ENCODE data around the gene ERC2.

ERC2 gene

DNA sequence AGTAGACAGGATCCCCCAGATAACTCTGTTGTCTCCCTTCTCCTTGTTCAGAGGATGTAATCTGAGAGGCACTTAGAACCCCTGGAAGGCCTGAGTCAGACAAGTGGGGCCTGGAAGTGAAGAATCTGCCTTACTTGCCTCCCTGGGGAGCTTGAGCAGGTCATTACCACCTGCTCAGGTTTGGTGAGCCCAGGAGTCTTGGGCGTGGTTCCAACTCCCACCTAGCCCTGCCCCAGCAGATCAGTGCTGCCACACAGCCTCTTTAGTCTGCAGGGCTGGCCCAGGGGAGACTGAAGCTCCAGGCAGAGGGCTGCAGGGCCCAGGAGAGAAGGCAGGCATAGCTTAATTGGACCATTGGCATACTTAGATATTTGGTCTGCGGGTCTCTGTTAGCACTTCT lies 230.0 kb downstream of the ERC2 start:
- no peak for DNase-seq

DNA sequence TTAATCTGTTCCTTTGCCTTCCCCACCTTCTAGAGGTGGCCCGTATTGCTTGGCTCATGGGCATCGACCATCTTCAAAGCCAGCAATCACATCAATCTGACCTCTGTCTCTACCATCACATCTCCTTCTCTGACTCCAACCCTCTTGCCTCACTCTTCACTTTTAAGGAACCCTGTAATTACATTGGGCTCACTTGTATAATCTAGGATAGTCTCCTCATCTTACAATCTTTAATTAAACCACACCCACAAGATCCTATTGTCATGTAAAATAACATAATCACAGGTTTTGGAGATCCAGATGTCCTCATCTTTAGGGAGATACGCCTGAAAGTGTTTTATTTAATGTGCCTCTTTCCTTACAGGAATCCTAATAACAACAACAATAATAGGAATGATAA lies 234.5 kb downstream of the ERC2 start:
- no peak for DNase-seq

DNA sequence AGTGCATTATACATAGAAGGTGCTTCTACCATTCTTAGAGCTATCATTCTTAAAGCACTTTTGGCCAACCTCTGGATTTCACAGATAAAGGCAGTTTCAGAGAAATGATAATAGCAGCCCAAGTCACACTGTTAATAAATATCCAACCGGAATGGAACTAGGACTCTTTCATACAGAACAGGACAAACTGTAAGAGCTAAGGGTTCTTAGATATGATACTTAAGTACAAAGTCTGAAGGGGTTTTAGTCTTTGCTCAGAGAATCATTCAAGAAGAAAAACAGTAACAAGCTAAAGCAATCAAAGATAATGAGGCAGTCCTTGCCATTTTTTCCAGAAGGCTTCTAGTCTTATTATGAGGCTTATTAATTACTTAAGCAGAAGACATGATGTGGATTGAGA lies 239.0 kb downstream of the ERC2 start:
- no peak for DNase-seq

GRCh38 chr3:56222866-56223265 lies 245.4 kb downstream of the ERC2 start:
- no peak for DNase-seq

DNA sequence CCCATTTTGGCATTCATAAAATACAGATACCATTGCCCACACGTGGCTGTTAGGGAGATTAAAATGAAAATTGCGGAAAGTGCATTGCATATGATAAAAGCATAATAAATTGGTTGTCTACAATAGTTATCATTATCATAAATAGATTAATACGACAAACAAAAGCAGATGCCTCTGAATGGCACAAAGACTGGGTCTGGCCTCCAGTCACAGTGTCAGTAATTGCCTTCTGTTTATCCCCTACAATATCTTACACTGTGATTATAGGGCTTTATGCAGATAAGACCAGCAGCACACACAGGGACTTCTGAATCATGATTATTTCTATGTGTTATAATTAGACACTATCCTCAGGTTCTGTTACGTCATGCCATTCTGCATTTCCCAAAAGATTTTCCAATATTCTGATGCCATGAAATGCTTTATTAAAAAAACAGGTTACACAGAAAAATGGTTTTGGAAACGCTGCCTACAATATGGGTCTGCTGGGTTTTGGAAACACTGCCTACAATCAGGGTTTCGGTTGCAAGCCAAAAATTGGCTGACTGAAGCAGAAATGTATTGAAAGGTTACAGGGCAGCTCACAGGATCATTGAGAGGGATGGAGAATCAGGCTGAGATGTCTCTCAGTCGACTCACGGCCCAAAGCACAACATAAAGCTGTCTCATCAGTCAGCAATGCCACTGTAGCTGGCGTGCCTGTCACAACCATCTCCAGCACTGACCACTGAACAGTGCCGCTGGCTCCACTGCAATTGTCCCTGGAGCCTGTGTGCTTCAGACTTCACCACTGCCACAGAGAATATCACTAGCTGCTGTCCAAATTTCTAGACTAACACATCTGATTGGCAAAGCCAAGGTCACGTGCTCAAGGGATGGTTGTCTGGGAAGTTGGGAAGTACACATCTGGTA lies 248.1 kb downstream of the ERC2 start:
- DNase-seq, result no peak

GRCh38 chr3:56209982-56210751 lies 258.1 kb downstream of the ERC2 start:
- no peak for DNase-seq

DNA sequence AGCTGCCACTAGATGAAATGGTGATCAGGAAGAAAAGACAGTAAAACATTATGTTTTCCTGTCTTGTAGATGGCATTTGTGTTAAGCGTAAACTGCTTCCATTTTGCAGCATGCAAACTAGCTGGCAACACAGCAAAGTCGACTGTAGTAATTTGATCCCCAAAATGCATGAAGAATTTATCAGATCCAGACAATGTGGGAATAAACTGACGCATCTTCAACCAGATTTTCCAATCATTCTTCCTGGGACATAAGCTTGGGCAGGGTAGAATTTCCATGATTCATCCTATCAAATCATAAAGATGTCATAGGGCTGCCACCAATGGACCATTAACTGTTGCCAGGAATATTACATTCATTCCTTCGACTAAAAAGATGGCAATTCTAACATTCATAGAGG lies 260.3 kb downstream of the ERC2 start:
- DNase-seq, result no peak

GRCh38 chr3:56205406-56205805 lies 262.9 kb downstream of the ERC2 start:
- no peak for DNase-seq

DNA sequence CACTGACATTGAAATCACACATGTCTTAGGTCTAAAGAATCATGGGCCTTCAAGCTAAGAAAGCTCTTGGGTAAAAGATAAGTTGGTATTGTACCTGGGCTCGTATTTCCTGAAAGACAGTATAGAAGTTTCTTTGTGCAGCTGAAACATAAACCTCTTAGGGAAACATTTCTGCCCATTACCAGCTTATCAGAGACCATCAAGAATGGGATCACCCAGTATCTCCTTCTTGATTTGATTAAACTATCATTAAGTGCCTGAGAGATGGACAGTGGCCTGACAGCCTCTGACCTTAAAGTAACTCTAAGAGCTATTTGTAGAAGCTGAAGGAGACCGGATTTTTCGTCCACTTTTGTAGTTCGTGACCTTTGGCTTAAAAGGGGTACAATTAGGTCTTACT lies 265.3 kb downstream of the ERC2 start:
- no peak for DNase-seq

DNA sequence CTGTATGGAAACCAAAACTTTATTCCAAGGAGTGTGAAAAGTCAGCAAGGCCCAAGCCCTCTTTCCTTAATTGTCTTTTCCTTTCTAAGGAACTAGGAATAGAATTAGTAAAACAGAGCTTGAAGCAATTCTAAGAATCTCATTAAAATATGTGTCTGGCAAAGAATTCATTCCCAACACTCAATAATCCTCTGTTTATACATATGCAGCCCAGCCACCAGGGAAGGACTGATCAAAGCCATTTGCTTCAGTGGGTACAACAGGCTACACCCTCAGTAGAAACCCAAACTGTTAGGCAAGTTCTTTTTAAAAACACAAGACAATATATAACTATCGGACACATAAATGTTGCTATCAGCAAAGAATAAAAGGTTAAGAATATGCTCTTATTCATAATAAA lies 266.9 kb downstream of the ERC2 start:
- no peak for DNase-seq

DNA sequence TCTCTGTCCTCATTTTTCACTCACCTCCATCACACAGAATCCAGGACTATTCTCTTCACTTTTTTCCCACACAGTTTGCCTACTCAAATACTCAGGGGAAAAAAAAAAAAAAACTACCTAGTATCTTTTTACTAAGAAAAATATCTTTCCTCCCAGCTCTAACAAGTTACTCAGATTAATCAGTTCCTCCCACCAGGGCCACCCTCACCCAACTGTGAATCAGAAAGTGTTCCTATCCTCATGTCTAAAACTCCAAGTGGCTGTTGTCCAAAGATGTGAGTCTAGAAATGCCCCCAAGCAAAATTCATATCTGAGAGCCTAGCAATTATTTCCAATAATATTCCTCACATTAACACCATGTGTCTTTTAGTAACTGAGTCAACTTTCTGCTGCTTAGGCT lies 268.0 kb downstream of the ERC2 start:
- DNase-seq, result no peak

GRCh38 chr3:56197991-56198390 lies 270.3 kb downstream of the ERC2 start:
- no peak for DNase-seq

DNA sequence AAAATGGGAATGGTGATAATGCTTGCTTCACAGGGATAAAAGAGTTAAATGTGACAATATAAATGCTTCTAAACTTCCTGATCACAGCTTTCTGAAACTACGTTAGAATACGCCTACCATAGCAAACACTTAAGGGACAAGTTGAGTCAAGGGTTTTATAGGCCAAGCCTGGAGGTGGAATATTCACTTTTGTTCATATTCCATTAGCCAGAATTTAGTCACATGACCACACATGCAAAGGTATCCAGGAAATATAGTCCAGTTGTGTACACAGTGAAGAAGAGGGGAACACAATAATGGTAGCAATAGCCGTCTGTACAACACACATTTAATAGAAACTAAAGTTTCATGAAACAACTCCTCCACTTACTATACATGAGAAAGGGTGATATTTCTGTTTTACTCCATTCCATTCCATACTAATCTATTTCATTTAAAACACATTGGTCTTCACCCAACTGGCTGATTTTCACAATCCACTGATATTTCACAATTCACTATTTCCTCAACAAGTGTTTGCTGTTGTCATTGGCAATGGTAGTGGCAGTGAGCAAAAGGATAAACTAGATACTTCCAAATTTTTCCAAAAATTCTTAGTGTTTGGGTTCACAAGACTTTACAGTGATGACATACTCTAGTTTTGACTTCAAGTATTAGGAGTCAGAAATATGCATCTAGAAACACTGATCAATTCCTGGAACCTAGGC lies 270.9 kb downstream of the ERC2 start:
- DNase-seq, result no peak

DNA sequence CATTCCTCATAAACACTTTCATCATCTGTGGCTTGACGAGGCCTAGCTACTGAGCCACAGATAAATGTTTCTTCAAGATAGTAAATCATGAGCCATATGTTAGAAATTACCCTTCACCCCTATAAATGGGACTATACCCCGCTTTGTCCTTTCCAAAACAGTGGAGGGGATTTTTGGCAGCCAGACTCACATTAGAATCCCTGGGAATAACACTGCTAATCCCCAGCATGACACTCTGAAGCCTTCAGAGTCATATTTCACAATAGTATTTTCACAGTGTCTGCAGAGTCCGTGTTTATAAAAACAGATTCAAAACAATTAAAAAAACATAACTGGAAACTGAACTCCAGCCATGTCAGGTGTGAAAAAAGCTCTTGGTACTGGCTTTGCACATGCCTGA lies 271.6 kb downstream of the ERC2 start:
- DNase-seq, result no peak

DNA sequence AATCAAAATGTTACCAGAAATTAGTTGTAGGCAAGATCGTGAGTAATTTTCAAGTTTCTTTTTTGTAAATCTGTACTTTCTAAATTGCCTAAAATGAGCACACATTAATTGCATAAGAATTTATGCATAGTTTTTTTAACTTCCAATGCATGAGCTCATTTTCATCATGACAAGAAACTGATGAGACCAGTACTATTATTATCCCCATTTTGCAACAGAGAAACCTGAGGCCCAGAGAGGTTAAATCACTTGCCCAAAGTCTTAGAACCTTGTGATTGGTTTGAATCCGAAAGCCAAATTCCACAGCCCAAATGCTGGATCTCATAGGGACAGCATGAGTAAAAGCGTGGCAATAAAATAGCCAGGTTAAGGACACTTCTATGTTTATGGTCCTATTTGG lies 274.7 kb downstream of the ERC2 start:
- no peak for DNase-seq

DNA sequence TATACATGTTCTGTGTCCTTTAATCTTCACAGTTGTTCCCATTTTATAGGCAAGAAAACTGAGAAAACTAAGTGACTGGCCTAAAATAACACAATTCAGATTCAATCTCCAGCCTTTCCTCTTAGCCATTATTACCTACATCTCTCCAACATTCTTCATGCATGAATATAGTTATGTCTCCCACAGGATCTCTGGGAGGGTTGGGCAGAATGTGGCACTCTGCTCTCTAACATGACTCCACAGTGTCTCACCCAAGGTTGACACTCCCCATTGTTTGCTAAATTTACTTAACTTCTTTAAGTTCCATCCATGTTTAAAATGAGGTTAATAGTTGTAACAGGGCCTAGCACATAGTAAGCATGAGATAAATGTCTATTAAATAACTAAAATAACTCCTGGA lies 276.3 kb downstream of the ERC2 start:
- no peak for DNase-seq

GRCh38 chr3:56190771-56191305 lies 277.4 kb downstream of the ERC2 start:
- DNase-seq, result no peak

DNA sequence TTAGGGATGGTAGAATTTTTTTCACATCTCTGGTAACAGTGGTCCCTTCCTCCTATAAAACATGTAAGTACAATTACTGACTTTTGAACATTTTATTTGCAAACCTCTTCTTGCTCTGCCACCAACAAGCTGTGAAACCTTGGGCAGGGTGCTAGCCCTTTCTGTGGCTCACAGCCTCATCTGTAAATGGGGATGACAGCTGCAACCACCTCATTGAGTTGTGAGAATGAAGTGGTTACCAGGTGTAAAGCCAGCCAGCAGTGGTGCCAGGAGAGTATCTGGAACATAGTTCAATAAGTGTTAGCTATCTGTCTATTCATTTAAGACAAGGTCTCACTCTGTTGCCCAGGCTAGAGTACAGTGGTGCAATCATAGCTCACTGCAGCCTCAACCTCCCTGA lies 278.1 kb downstream of the ERC2 start:
- DNase-seq, result no peak

DNA sequence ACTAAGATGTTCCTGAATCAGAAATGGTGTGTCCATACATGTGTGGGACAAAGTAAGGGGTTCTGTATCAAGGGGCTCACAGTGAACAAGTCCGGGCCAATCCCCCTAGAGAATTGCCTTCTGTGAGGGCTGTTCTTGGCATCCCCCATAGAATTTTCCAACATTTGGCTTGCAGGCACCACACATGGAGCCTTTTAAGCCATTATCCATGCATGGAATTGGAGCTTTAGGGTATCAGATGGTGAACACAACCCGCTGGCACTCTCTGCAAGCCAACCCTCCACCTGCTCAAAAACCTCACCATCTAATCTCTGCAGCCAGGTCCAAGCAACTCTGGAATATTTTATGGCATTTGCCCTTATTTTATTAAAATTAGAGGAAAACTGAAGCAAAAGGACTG lies 278.7 kb downstream of the ERC2 start:
- no peak for DNase-seq

GRCh38 chr3:56188201-56188600 lies 280.1 kb downstream of the ERC2 start:
- no peak for DNase-seq

DNA sequence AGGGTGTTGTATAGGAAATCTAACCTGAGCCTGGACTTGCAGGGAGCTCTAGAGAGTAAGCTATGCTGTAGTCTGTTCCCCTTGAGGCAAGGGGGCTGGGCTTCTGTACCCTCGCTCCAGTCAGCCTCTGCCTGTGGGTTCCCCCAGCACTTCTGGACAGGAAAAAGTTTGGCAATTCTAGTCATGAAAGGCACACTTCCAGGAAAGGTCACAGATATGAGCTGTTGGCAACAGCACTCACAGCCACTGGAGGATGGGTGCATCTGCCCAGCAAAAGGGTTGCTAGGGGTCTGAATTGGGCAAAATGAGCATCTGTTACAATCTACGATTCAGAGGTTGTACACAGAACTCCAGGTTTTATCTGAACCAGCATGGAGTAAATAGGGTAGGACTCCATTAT lies 281.2 kb downstream of the ERC2 start:
- DNase-seq, result no peak

- no peak for DNase-seq
These were observed 282.4 kb downstream of the ERC2 start for GRCh38 chr3:56185827-56186226.

GRCh38 chr3:56183529-56183928 lies 284.7 kb downstream of the ERC2 start:
- DNase-seq, result no peak
